Measurements from ENCODE around the gene PSMD10.

Gene PSMD10

GRCh38 chrX:108091264-108091877, at the start of gene PSMD10, which contains the start of gene ATG4A:
Gene PSMD10, minus strand, starts transcription at chrX:108091542. Its CDS starts 22 bp downstream, at chrX:108091520.
Gene ATG4A, plus strand, starts transcription at chrX:108091778. Its CDS starts 49 bp downstream, at chrX:108091827.
- H3K27ac ChIP-seq: peak within 1 kb of the TSS; percentile 83
- peaks cover 13 to 17% of the 10 kb centered on the region in 2 experiments for H3K4me1 ChIP-seq (ENCODE audit: control insufficient read depth in 1 of 2, insufficient read depth in 1 of 2, low read depth in 1 of 2, low read length in 1 of 2)
- peak within 1 kb of the TSS; percentile 70 to 71 for H3K4me3 ChIP-seq (ENCODE audit: low read depth in 1 of 2, low read length in 1 of 2)
- no peaks in the 10 kb centered on the region for H3K9me3 ChIP-seq
- peak; percentile 48 for TF ChIP-seq CTCF (IDR thresholded peaks at IDR 0.05)
- peaks cover 16% of the 10 kb centered on the region for H3K36me3 ChIP-seq
- H3K27me3 ChIP-seq: no peaks in the 10 kb centered on the region

GRCh38 chrX:108138814-108139702, 47.7 kb upstream of the PSMD10 start:
- Histone ChIP-seq H3K27ac (no peak overlapping the region), H3K4me3 (ENCODE audit: low read depth in 1 of 2, low read length in 1 of 2) (no peak overlapping the region), H3K36me3 (peaks cover 42% of the 10 kb centered on the region), H3K4me1 (ENCODE audit: control insufficient read depth in 1 of 2, insufficient read depth in 1 of 2, low read depth in 1 of 2, low read length in 1 of 2) (no peaks in the 10 kb centered on the region), H3K27me3 (no peaks in the 10 kb centered on the region), H3K9me3 (no peaks in the 10 kb centered on the region)
- TF ChIP-seq CTCF (IDR thresholded peaks at IDR 0.05): no peak

GRCh38 chrX:108134724-108135123, 43.4 kb upstream of the PSMD10 start:
- no peak for TF ChIP-seq CTCF (IDR thresholded peaks at IDR 0.05)
- Histone ChIP-seq H3K9me3 (no peaks in the 10 kb centered on the region), H3K27ac (no peak overlapping the region), H3K36me3 (peaks cover 47% of the 10 kb centered on the region), H3K4me1 (ENCODE audit: control insufficient read depth in 1 of 2, insufficient read depth in 1 of 2, low read depth in 1 of 2, low read length in 1 of 2) (no peaks in the 10 kb centered on the region), H3K4me3 (ENCODE audit: low read depth in 1 of 2, low read length in 1 of 2) (no peak overlapping the region), H3K27me3 (no peaks in the 10 kb centered on the region)

- H3K9me3 ChIP-seq: no peaks in the 10 kb centered on the region
- H3K27ac ChIP-seq: no peak overlapping the region
- H3K4me3 ChIP-seq (ENCODE audit: low read depth in 1 of 2, low read length in 1 of 2): no peak overlapping the region
- no peaks in the 10 kb centered on the region for H3K4me1 ChIP-seq (ENCODE audit: control insufficient read depth in 1 of 2, insufficient read depth in 1 of 2, low read depth in 1 of 2, low read length in 1 of 2)
- H3K27me3 ChIP-seq: no peaks in the 10 kb centered on the region
- peaks cover 36% of the 10 kb centered on the region for H3K36me3 ChIP-seq
- TF ChIP-seq CTCF (IDR thresholded peaks at IDR 0.05): no peak
Observed at GRCh38 chrX:108132876-108133275, 41.5 kb upstream of the PSMD10 start.

GRCh38 chrX:108132034-108132433, 40.7 kb upstream of the PSMD10 start:
- no peak for TF ChIP-seq CTCF (IDR thresholded peaks at IDR 0.05)
- Histone ChIP-seq H3K4me3 (ENCODE audit: low read depth in 1 of 2, low read length in 1 of 2) (no peak overlapping the region), H3K36me3 (peaks cover 29% of the 10 kb centered on the region), H3K4me1 (ENCODE audit: control insufficient read depth in 1 of 2, insufficient read depth in 1 of 2, low read depth in 1 of 2, low read length in 1 of 2) (no peaks in the 10 kb centered on the region), H3K27ac (no peak overlapping the region), H3K27me3 (no peaks in the 10 kb centered on the region), H3K9me3 (no peaks in the 10 kb centered on the region)

Measured in neutrophil (primary cell).